ENCODE measurements around the gene SEMA4D.

SEMA4D gene

DNA sequence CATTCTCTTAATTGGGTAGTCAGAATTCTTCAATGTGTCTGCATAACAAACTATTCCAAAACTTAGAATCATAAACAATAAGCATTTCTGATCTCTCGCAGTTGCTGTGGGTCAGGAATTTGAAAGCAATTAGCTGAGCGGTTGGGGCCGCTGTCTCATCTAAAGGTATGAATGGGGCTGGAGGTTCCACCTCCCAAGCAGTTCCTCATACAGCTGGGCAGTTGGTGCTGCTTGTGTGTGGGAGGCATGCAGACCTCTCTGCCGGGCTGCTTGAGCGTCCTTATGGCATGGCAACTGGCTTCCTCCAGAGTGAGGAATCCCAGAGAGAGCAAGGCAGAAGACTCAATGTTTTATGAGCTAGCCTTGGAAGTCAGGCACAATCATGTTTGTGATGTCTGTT, 30.2 kb upstream of the SEMA4D start:
- no peak for DNase-seq (ENCODE audit: low spot score)

DNA sequence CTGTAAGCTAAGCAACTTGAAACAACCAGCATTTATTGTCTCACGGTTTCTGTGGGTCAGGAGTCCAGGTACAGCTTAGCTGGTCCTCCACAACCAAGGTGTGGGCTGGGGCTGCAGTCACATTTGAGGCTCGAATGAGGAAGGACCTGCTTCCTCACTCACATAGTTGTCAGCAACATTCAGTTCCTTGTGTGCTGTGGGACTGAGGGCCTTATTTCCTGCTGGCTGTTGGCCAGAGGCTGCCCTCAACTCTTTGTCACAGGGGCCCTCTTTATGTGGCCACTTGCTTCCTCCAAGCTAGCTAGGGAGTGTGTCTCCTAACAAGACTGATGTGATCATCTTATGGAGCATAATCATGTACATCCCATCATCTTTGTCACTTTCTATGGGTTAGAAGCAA, 29.2 kb upstream of the SEMA4D start:
- DNase-seq (ENCODE audit: low spot score) = no peak

DNA sequence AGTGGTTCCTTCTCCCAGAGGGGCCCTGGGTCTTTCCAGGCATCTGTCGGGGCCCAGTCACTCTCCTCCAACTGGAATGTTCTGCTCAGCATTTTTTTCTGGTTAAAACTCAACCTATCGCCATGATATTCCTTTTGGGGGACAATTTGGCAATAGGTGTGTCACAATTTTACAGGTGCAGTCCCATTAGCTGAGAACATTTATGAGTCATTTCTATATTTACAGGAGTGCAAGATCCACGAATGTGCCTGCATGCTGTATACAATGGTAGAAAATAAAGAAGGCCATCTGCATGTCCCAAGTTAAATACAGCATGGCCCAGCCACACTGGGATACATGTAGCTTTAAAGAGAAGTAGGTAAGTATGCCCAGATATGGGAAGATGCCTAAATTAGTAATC, 28.8 kb upstream of the SEMA4D start:
- no peak for DNase-seq (ENCODE audit: low spot score)

DNA sequence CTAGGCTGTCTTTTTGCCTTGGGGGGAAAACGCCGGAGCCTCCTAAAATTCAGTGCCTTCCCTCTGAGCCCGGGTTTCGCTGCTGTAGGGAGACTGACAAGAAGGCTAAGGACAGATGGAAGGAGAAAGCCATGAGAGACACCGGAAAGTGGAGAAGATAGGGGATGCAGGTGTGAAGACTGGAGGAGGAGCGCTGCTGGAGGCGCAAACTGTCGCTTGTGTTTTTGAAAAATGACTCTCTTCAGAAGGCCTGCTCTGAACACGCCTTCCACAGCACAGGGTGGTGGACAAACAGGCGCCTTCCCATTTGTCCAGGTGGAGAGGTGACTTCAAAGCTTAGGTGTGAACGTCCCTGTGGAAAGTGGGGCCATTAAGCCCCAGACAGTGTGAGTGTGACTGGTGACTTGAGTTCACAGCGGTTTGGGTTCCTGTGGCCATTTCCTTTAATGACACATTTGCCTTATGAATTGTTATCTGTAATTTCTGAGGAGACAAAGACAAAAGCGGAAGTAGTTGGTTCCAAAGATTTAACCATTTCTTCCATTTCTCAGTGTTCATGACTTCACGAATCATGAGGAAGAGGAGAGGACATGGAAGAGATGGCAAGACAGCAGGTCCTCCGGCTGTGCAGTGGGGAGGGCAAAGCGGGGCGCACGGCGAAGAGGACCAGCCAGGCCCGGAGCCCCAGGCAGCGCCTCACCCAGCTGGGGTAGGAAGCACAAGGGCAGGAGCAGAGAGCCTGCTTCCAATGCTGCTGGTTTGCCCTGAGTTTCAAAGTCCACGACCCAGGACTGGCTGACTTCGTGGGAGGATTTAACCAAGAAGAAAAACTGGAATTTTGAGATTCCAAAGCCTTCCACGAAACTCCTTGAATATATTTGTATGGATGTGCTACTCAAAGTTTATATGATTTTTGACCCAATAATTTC, 27.8 kb upstream of the SEMA4D start:
- DNase-seq (ENCODE audit: low spot score) = no peak

DNA sequence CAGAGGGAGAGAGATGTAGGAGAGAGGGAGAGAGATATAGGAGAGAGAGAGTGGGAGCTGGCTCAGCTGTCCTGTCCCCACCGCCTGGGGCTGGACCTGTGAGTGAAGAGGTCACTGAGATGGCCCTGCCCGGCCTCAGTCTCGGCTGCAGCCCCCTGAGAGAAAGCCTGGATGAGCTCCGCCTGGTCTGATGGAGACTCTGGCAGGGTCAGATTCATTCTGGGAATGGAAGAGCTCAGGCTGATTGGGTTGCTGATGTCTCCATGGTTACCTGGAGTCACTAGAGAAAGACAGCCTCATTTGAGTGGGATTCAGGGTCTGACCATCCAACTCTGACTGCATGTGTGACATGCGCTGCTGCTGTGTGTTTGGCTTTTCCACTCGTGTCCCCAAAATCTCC, 27.1 kb upstream of the SEMA4D start:
- DNase-seq (ENCODE audit: low spot score) = no peak

DNA sequence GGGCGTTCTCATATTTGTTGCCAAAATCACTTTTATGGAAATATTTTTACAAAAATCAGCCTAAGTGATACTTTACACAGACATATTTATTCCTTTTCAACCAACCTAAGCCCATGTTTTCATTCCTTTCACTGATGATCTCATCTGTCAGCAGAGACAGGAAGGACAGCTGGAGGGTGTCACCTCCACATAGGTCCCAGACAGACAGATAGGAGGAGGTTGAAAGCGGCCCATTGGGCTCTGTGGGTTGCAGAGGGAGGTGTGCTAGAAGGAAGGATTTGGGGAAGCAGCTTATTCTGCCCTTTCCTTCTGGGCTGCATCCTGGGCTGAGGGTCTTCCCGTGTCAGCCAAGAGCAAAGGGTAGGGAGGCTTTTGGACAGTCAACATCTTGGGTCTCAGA, 26.0 kb upstream of the SEMA4D start:
- no peak for DNase-seq (ENCODE audit: low spot score)

DNA sequence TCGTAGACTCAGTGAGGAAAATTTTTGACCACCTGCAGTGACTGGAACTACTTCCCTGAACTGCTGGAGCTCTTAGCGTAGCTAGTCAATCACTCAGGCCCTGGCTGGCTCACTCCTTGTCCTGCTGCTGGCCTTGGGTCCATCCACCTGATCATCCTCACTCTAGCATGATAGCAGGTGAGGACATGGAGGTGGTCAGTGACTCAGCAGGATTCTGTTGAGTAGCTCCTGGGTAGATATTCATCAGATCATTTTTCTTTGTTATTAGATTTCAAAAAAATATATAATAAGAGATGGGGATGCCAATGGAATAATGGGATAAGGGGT, 25.0 kb upstream of the SEMA4D start:
- no peak for DNase-seq (ENCODE audit: low spot score)

DNA sequence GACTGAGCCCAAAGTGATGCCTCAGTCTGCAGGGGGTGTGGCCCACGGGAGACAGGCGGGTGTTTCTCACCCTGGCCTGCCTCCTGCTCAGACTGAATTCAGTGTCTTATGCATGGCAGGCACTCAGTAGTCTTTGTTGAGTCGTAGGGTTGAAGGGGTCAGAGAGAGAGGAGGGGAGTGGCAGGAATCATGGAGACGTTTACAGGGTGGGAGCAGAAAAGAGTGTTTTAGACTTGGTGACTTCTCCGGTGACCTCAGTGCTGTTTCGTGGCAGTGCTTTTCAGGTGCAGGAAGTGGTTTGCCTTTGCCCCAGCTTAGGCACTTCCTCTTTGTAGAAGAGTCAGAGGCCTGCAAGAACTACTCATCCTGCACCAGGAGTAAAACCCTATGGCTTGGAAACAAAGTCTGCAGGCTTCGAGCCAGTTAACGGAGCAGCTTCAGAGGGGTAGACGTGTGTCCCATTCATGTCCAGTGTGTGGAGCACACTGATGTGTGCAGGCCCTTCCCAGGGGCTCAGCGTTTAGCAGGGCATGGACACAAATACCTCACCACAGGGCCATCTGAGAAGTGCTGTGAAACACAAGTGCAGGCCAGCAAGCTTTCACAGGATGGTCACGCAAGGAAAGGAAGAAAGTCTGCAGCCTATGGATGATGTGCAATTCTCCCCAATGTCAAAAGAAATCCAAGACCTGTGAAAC, 24.5 kb upstream of the SEMA4D start:
- no peak for DNase-seq (ENCODE audit: low spot score)

DNA sequence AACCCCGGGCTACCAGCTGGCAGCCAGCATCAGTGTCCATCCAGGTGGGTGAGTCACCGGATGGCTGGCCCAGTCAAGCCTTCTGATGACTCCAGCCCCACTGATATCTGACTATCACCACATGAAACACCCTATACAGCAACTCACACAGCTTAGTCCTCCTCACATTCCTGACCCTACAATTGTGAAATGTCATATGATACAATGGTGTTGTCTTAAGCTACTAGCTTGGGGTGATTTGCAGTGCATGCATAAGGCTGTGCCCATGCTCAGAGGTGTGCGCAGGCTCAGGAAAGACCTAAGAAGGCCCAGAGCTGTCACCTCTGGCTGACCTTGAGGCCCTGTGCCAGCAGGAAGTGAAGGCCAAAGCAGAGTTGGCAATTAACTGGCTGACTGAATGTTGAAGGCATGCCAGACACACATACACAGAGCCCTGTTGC, 21.5 kb upstream of the SEMA4D start:
- no peak for DNase-seq (ENCODE audit: low spot score)

DNA sequence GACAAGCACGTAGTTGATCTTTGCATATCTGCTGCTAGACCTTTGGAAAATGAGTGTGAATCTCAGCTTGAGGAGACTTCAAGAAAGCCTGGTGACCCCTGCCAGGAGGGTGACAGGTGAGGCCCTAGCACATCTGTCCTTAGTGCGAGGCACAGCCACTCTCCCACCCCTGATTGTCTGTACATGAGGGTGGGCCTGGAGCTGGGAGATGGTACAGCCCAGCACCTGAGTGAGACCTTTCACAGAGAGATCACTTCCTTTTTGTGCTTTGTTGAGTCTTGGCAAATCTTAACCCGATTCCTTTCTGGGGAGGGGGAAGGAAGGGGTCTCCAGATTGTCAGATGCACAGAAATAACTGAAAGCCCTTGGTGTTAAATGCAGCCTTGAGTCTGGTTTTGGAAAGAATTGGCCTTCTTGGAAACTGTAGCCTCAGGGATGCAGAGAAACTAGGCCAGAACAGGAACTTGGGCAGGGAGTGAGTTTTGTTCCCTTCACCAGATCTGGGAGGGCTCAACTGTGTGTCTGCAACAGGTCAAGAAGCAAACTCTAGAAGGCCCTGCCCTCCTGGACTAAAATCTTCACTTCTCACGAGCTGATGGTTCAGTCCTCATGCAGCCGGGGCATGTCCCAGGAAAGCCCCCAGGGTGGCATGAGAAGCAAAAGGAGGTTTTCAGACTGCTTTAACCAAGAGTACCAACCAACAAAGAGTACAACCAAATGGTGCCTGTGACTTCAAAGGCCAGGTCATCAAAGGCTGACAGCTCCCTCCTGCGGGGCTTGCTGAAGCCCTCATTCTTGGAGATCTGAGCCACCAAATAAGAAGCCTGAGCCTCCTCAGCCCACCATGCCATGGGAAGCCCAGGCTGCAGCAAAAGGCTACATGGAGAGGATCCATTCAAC, 20.8 kb upstream of the SEMA4D start:
- DNase-seq (ENCODE audit: low spot score) = no peak

DNA sequence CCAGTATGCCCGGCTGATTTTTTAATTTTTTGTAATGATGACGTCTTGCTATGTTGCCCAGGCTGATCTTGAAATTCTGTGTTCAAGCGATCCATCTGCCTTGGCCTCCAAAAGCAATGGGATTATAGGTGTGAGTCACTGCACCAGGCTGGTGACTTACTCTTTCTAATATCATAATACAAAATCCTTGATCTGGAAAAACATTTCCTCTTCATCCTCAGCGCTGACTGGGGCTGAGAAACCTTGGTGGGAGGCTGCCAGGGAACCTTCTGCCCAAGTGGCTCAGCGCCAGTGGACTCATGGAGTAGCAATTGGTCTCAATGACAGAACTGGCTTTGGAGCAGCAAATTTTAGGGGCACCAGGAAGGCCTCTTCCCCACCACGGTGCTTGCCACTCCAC, 17.5 kb upstream of the SEMA4D start:
- DNase-seq (ENCODE audit: low spot score) = no peak

DNA sequence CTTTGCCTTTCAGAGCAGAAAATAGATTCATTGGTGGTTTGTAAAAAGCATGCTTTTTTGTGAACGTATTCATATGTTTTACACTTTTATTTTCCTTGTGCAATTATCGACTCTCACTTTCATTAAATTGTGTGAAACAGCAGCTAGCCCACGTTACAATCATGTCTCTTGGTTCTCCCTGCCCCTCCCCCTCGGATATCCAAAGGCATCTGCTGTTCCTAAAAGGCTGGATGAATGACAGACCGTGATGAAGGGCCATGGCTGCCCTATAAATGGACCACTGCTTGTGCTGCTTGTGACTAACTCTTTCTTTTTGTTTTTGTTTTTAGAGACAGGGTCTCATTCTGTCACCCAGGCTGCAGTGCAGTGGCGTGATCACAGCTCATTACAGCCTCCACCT, 17.0 kb upstream of the SEMA4D start:
- DNase-seq (ENCODE audit: low spot score) = no peak

DNA sequence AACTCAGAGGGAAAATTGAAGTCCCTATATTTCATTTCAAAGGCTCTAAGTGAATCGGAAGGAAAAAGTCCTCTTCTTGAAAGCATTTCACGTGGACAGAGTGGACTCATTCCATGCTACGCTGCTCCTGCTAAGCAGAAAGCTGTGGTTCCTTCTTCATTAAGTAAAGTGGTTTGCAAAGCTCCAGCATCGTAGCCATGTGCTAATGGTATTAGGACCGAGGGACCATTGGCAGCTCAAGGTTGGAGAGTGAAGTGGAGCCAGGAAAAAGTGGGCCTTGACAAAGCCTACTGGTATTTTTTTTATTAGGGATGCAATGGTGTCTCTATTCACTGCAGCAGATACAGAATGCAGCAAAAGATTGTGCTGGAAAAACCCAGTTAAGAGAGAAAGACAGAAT, 16.4 kb upstream of the SEMA4D start:
- no peak for DNase-seq (ENCODE audit: low spot score)

DNA sequence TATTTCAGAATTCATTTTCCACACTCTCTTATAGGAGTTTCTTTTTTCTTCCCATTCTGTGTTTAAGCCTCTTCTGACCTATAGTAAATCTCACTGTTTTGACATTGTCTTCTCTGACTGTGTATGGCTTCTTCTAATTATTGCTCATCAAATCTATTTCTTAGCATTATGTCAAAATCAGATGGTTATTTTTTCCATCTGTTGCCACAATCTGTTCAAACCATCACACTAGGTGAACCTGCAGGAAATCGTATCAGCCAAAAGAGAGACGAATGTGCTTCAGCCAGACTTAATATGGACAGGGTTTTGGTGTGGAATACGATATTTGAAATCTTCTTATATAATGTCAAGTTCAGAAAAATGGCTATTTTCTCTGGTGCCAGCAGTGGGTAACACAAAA, 15.9 kb upstream of the SEMA4D start:
- no peak for DNase-seq (ENCODE audit: low spot score)

DNA sequence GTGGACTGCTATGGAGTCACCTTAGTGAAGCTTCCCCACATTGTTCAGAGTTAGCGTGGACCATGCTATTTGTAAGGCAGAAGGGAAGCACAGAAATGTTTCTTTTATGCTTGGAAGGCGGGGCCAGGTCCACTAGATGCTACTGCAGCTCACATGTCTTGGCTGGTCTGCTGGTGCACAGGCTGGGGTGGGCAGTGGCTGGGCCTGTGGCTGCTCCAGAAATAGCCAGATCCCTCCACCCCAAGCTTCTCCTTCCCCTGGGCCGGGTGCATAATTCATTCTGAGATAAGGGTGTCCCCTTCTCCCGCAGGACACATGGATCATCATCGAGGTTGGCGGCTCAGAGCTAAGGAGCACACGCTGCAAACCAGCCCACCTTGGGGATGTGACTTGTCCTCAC, 14.5 kb upstream of the SEMA4D start:
- DNase-seq (ENCODE audit: low spot score) = no peak

DNA sequence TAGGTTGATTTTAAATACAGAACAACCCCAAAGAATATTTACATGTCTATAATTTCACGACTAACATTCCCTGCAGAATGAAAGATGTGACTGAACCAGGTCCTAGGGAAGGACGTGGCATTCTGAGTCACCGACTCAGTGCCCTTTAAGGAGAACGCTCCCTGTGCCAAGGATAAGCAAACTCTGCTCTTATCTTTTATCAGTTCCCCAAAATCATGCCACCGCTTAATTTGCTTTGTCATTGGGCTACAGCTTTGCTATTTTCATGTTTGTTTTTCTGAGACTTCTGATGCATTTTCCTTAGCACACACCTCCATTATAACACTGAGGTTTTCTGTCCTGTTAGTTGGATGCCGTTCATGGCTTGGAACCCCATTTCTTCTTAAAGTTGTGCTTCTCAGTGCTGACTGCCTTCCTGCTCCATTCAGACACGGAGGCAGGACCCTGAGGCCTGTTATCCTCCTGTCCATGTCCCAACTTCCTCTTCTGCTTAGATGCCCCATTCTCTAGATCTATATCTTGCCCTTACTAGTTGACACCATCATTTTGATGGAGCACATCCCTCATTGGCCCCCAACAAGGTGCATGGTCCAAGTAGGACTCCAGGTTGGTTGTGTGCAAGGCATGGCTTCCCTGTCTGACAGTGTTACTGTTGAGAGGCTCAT, 11.2 kb upstream of the SEMA4D start:
- no peak for DNase-seq (ENCODE audit: low spot score)

DNA sequence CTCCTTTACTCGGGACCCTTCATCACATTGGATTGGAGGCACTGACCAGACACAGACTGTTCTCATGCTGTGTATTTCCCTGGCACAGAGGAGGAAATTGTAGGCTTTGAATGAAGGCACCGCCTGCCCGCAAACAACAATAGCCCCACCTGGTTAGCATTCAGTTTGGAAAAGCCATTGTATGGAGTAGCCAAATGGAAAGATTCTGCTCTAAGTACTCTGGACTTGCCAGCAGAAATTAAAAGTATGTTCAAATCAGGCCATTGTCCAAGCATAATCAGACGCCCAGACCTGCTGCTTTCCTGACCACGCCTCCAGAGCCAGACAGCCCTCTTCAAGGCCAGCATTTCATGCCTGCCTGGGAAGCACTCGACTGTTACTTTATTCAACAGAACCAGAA, 8.0 kb upstream of the SEMA4D start:
- no peak for DNase-seq (ENCODE audit: low spot score)

DNA sequence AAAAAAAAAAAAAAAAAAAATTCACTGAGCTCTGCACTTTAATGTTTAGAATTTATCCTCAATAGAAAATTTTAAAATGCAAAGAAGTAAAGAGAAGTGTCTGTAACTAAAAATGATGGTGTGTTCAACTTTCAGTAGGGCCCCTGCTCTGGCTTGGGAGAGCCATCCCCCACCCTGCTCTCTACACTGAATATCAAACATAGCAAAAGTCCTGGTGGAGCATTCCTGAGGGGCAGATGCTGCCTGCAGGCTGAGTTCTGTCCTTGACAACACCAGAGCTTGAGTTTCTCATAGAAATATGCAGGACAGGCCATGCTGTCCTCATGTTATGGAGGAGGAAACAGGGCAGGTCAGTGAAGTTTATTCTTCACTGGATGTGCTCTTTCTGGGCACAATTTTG, 7.1 kb upstream of the SEMA4D start:
- no peak for DNase-seq (ENCODE audit: low spot score)

DNA sequence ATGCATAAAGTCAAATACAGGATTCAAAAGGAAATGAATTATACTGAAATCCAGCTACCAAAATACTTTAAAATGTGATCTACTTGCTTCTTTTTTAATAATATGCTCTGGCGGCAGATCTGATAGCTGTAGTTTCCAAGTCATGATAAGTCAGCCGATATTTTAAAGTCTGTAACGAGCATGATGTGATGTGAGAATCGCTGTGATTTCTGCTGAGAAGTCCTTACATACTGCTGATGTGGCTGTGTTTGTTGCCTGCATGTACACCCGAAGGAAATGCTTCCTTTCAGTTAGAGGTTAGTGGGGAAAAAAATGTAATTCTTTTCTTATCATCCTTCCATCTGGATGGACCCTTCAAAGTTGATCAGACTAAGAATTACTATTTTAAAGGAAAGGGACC, 4.8 kb upstream of the SEMA4D start:
- no peak for DNase-seq (ENCODE audit: low spot score)

DNA sequence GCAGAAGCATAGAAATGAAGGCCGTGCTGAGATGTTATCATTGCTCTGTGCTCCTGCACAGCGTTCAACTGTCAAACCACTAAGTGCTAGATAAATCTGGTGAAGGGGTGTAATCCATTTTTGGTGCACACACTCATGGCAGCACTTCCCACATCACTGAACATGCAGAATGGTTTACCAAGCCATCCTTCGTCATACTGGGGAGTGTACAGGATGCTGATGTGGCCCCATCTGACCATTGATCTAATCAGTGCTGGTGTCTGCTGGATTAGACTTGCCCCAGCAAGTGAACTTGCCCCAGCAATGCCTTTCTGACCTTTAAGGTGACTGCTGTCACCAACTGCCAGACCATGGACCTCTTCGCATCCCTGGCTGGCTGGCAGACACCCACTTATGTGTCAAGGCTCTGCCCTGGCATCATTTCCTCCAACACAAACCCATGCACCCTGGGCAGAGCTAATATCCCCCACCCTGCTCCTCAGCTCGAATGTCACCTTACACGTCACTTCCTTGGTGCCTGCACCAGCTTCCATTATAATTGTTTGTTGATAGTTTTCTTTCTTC, 4.2 kb upstream of the SEMA4D start:
- DNase-seq (ENCODE audit: low spot score) = no peak

DNA sequence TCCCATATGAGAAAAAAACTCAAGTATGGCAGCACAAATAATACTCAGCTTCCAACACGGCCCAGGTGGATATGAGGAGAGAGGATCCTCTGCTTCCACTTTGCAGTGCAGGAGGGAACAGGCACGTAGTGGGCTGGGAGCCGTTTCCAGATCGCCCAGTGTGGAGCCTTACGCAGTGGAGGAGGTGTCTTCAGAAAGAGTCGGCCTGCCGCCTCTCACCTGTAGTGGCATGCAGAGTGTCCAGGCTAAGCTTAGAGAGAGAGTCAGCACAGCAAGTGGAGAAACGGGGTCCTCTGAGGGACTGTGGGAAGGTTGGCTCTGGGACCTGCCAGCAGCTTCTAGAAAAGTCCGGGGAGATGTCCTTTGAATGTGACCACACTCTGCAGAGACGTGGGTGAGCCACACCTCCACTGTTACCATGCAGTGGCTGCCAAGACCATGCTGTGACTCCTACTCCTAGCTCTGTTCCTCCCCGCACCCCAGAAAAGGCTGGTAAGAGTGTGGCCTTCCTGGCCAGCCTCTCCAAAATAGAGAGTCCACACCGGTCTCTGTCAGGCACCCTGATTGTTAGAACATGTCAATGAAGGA, 3.5 kb upstream of the SEMA4D start:
- DNase-seq (ENCODE audit: low spot score) = no peak

Measured in D341Med (cell line).